NCI-H146 (cell line): ENCODE results near the gene TRIM2.
A peak's percentile ranks its signal among the peaks of the same experiment; 100 is the strongest.

Source experiments
- DNase-seq: peaks from one replicate; lab custom pipeline; 2025; lab: John Stamatoyannopoulos, UW

The TRIM2 gene

DNA sequence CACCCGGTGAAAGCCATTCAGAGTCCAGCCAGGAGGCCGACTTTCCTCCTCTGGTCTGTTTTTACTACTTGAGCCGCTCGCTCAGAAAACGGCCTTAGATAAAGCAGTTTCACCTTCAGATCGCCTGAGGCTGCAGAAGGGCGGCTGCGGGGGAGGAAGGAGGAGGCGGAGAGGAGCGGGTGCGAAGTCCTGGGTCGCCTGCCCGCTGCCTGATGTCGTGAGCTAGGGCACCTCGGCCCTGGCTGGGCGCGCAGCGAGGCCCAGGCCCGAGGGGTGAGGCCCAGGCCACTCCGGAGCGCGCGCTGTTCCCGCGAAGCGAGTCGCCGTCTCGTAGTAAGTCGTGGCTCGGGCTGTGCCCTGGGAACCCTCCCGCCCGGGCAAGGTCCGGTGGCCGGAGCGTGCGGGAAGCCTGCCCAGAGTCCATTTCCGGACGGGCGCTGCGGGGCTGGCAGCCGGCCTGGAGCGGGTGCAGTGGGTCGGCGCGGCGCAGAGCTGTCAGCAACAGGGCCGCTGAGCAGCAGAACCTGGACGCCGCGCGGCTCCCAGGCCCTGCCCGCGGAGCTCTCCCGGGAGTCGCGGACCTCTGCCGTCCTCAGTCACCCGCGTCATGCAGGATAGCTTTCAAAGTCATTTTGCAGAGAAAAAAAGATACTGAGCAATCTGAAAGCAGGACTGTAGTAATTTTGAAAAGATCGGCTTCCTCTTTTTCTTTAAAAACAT, 18.6 kb downstream of the TRIM2 start:
- DNase-seq: peak; percentile 51

DNA sequence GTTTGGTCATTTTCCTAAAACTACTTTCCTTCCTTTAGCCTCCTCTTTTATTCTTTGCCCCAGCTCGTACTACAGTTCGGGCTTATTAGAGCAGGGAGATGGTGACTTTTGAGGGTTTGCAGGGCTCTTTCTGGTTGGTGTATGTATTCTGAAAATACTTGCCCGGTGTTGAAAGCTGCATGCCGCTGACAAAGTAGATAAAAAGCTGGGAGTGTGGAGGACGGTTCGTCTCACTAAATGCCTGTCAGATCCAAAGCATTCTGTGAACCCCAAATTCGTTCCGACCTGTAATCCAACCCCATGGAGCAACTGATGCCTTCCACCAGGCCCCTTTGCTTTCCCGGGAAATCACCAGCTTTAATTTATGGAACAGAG, 19.2 kb downstream of the TRIM2 start:
- no peak for DNase-seq

DNA sequence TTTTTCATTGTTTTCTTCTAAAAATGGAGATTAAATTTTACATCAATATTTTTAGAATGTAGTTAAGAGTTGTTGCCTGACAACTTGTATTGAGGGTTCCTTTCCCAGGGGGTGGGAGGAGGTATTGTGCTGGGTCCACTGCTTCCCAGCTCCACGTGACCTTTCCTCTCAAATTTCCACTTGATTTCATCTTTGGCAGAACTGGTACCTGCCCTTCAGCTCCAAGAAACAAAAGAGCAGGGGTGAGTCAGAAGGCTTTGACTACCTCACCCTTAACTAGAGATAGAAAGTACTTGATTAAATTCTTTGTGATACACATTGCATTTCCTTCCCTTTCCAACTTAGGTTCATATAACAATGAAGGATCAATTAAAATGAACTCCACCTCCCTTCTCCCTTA, 19.7 kb downstream of the TRIM2 start:
- DNase-seq: no peak

DNA sequence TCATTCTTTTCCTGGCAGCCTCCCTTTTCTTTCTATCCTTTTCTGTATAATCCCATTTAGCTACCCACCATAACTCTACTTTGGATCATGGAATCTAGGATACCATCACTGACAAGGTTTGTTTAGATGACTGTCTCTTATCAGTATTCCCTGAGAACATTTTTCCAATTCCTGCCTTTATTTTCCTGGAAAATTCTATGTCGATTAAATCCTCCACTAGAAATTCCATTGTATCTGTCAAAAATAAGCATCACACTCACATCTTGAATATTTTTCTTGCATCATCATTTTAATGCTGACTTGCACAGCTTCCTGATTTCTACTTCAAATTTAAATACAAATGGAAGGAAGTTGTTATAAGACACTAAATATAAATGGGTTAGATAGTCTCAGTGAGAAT, 20.2 kb downstream of the TRIM2 start:
- DNase-seq: no peak

DNA sequence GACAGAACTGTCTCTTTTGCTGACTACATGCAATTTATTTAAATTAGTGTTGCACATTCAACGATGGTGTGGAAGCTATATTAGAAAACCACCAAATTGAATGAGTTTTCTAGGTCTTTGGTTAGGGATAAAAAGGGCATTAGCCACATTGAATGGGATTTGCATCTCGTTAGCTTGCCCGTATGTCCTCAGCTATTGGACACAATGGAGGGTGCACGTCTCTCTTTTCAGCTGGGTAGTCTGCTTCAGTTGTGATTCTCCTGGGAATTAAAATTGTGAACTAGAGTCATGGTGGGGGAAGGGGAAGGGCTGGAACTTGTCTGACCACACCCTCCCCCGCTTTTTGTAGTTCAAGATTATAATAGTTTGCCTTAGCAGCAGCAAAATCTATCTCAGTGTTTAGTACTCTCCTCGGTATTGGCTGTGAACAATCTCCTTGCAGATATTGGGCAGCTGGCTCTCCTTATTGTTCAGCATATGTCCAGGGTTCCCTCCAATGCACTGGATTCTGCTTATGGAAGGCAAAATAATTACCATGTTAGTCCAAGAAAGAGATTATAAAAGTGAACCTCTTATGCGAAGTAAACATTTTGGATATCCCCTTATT, 23.3 kb downstream of the TRIM2 start:
- DNase-seq: no peak

DNA sequence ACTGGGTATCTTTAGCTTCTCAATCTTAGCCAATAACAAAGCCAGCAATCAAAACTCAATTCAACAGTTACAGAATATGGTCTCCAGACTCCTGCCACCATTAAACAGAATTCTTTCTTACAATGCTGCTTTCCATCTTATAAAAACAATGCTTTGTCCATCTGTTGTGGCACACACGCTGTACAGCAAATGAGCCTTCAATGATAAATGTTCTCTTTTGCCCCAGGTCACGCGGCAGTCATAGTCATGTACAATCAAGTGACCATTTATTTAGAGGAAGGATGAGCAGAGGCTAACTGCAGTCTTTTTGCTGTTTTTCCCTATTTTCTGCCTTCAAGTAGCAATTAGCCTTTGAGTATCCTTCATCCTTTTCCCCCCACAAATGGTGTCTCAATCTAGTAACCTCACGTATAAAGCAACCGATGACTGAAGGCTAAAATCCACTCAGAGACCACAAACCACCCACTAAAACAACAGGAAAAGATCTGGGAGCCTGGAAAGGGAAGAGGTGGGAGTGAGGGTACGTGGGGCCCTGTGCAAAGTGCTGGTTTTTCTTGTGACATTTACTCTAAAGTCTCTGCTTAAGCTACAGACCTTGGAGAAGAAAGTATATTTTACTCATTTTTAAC, 24.4 kb downstream of the TRIM2 start:
- DNase-seq: no peak

DNA sequence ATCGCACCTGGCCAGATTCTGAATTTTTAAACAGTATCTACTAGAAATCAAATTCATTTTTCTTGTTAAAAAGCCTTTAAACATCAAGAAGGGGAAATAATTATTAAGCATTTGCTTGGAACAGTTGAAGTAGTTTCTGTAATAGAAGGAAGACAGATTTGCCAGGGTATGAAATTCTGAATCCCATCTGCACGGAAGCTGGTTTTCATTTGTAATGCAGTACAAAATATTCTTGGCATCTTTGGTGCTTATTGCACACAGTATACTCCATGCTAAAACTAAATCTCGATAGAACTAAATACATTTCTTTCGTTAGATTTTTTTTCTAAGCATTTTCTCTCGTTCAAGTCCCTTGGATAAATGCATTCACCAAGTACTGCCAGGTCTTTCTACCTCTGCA, 25.3 kb downstream of the TRIM2 start:
- no peak for DNase-seq

DNA sequence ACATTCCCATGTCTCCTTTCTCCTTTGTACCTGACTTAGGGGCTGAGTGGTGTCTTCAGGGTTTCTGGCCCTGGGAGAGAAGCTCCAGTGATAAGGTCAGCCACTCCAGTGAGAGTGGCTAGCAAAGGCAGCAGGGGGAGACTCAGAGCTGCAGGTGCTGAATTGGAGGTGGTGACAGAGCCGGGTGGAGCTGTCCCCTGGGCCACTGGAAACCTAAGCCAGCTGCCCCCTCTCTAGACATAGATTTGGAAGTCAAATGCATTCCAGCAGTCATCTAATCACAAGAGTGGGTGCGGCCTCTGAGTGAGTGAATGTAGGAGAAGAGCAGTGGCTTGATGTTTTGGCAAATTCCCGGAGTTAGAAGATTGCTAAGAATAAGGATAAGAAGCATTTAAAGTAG, 28.5 kb downstream of the TRIM2 start:
- peak; percentile 38 for DNase-seq

DNA sequence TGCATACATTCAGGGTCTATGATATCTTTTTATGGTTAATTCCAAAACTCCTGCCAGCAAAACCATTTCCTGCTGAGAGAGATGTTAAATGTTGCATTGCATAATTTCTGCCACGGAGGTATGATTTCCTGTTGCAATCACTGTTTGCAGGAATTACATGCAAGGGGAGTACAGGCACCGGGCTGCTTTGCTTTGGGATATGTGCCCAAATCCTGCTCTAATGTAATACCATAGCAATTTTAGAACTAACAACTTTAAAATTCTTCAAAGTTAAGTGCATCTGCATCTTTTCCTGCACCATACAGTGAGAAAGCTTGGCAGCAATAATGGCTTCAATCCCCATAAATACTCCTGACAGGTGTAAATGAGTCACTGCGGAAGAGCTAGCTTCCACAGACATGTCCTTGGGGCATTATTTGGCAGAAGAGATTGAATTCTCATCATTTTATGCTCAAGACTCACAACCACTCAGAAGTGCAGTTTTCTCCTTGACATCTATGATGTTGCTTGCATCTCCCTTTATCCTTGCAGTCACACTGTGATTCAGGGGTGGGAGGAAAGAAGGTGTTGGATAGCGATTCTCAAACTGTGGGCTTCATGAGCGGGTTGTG, 29.6 kb downstream of the TRIM2 start:
- no peak for DNase-seq

DNA sequence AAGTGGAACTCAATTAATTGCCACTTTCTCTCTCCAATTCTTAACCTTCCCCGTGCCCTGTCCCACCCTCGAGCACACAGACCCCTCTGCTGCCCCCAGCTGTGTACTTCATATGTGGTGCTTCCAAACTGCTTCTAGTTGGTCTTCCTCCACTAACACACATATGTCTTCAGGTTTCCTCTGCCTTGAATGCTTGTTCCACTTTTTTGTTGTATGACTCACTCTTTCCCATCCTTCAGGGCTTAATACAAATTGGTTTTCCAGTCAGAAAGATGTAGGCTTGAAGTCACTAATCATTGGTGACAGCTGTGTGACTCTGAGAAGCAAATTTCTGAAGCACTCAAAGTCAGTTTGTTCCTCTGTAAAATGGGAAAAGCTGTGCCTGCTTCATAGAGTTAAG, 30.6 kb downstream of the TRIM2 start:
- no peak for DNase-seq

DNA sequence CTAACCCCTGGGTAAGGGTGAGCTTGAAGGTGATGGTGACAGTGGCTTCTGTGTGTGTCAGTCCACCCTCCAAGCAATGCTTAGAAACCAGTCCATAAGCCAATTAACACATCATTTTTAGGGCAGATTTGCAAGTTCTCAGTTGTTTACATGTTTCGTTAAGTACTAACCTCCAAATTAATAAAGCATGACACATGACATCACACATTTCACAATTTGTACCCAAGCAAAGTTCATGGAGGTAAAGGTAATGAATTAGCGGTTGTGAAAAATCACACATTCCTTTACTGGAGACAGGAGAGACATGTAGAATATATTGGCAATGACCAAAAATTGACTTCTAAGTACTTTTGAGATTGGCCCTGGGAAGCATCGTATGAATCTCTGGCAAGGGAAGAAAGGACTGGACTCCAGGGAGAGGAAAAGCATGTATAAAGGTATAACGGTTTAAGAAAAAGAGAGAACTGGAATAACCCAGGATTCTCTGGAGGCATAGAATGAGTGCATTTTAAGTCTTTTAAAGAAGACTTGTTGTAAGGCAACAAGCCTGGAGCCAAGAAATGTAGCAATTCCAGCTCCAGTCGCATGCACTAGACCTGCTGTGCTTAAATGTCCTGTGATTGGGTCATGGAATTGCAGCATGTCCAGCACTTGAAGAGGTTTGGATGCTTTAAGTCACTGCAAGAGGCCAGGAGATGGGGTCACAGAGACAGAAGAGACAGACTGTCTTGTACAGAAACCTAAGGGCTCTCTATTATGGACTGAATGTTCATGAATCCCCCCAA, 34.1 kb downstream of the TRIM2 start:
- no peak for DNase-seq

DNA sequence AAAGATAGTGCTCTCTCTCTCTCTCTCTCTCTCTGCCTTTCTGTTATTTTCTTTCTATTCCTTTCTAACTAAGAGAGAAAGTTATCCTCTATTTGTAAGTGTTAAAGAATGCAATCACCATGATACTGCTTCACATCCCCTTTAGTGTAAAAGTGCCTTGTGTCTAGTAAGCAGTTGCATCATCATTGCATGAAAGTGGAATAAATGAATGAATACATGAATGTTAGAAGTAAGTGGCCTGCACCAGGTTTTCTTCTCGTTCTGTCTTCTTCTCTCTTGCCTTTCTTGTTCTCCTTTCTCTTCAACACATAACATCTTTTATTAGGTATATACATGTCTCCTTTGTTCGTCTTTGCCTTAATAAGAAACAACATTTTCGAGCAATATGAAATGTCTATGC, 35.2 kb downstream of the TRIM2 start:
- DNase-seq: no peak

DNA sequence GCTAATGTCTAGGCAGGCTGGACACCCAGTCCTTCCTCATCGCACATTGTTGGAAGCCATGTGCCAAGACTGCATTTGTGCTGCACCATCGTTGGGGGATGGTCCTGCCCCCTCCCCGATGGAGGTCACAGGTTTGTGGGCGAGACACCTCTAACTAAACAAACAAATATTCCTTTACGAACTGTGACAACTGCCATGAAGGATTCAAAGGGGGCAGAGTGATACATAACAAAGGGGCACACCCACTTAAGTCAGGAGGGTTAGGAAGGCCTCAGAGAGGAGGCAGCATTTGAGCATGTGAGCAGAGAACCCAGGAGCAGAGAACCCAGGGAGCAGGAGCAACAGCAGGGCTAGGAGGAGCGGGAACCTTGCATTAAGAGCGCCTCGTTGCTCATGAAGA, 37.1 kb downstream of the TRIM2 start:
- DNase-seq: no peak

DNA sequence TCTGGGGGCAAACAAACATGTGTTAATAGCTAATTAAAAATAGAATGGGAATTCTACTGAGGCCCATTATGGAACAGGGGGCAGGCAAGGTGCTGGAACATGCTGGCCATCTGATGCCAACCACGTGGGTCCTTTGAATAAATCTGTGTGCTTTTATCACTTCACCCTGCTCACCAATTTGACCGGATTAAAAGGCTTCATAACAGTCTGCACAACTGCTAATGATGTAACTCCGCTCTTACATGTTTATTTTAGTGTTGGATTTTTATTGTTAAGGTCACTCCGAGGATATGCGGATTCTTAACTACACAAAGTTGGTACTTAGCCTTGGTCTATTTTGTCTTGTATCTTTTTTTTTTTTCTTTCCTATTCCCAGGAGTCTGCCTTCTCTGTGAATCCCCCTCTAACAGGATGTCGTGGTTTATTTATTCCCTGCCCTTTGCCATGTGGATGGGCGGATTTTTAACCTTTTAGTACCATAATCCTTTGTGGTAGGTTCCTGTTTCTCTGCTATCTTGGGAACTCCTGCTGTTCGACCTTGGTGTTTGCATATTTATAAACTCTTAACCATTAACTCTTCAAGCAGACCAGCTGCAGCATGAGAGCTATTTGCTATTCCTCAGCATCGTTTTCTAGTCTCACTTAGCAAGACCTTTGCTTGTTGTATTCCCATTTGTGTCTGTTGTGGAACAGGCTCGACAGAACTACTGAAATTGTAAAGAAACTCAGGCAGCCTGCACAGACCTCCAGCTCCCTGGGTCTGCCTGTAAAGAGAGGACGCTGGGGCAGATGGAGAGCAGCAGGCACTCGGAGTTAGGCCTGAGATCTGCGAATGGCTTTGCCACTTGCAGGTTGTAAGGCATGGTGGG, 38.0 kb downstream of the TRIM2 start:
- DNase-seq: peak; percentile 24

DNA sequence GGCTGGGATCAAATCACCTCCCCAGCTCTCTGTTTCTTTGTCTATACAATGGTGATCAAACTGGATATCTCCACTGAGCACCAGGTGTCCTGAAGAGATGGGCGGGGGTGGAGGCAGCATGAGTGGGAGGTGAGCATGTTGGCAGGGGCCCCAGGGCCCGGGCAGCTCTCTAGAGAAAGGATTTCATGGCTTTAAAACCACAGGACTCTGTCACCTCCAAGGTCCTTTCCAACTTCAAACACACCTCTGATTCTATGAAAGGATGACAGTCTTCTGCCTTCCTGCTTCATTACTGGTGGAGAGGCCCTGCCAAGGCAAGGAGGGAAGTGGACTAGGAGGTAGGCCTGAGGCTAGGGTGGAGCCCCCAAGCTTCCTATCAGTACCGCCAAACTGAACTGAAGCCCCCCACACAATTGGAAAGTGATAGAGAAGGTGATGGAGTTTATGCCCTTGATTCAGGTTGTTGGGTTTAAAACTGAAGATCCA, 38.6 kb downstream of the TRIM2 start:
- peak; percentile 10 for DNase-seq

DNA sequence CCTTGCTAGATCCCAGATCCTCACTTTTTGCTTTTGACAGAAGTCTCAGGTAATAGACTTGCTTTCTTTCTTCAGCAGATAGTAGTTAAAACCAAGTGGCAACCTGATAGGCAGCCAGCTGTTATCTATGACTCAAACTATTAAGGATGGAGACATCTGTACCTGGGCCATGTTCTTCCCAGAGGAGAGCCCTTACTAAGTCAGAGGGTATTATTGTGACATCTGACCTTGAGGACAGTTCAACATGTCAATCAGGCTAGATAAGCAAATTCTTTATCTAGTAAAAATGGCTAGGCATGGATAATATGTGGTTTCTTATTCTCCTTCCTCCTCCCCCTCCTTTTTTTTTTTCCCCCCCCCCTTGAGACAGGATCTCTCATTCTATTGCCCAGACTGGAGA, 39.2 kb downstream of the TRIM2 start:
- DNase-seq: no peak

DNA sequence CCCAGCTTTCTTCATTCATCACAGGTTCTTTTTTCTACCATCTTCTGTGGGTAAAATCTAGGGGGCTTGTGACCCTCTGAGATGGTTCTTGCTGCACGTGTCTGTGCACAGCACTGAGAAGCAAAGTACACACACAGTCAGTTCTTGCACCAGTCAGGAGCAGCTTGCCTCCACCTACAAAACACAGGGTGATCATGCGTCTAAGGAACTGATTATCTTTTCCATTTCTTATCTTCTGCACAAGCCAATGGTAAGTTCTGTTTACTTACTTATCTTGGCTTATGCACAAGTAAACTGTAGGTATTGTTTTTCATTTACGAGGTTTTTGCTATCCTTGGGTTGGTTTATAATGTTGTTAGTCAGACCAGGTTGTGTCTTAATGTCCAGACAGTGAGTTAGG, 40.7 kb downstream of the TRIM2 start:
- no peak for DNase-seq

DNA sequence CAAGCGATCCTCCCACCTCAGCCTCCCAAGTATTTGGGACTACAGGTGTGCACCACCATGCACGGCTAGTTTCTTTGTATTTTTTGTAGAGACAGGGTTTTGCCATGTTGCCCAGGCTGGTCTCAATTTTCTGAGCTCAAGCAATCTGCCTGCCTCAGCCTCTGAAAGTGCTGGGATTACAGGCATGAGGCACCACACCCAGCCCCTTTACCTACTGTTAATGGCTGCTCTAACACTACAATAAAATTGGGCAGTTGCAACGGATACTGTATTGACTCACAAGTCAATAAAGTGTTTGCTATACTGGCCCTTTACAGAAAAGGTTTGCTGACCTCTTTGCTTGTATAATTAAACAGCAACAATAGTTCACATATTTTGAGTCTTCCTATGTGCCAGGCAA, 41.5 kb downstream of the TRIM2 start:
- no peak for DNase-seq

DNA sequence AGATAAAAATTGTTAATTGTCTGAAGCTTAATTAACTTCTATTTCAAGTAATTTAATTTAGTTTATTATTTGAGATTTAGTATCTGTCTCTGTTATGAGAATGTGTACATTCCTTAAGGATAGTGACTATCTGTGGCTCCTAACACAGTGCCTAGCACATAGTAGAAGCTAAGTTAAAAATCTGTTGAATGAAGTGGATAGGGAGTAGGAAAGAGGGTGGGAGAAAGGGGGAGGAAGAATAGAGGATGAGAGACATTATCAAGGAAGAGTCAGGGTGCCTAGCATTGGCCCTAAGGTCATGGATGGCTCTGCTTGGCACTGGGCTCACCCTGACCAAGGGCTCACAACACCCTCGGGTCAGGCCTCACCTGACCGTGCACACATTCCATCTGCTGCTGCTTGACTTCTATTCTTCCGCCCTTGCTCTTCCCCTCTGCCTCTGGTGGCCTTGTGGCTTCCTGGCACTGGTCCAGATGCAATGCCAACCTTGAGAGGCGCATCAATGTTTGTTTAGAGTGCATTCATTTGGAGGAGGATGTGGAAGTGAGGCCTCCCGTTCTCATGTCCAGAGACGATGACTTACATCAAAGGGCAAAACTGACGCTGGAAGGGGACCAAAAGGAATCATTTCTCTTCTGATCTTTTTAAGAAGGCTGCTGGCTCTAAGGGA, 42.3 kb downstream of the TRIM2 start:
- DNase-seq: no peak

DNA sequence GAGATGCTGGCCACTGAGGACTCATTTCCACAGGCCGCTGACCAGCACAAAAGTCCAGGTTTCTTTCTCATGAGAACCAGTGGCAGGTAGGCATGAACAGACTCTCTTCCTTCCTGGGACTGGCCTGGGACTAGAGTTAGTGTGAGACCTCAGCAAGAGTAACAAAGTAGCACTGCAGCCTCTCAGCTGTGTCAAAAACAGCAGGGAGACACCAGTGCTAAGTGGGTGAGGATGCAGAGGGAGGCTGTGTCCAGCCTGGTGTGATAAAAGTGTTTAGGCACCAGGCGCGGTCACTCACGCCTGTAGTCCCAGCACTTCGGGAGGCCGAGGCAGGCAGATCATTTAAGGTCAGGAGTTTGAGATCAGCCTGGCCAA, 42.9 kb downstream of the TRIM2 start:
- no peak for DNase-seq
